Naive B cell (primary cell): ENCODE data around the gene LTO1. TPM values are rescaled to one million over a fixed set of nuclear protein-coding genes. Genes with fewer than 3 reads are reported as not detected.
"Not testable (repeated sequence)": the region's sequence is repeated elsewhere in the genome, so short reads cannot be mapped to it uniquely, and the experiment has no call there.

Source experiments
- ATAC-seq, 2 donors: fragments of 150-1000 bp; cut with Tn5 transposase; 2 replicates each; pipeline ENCODE4 v1.10.0; 2021; ENCODE audit warnings: low read depth in 2 of 2, mild to moderate bottlenecking in 2 of 2, moderate library complexity in 2 of 2
- DNase-seq: peaks from one replicate; pipeline ENCODE4 v3.0.0; 2022
- H3K27ac Mint-ChIP-seq, 6 donors: one replicate each; pipeline ENCODE4 v1.8.0; 2020 to 2022; ENCODE audit warnings: mild to moderate bottlenecking in 6 of 6, mixed read lengths in 6 of 6, moderate library complexity in 5 of 6, inconsistent platforms in 2 of 6
- H3K27me3 Mint-ChIP-seq, 3 donors: one replicate each; pipeline ENCODE4 v1.8.0; 2021 to 2022; ENCODE audit warnings: mixed read lengths in 3 of 3, mild to moderate bottlenecking in 1 of 3
- H3K36me3 Mint-ChIP-seq, 2 donors: one replicate each; pipeline ENCODE4 v1.8.0; 2020 to 2022; ENCODE audit warnings: mixed read lengths in 2 of 2, inconsistent platforms in 1 of 2, mild to moderate bottlenecking in 1 of 2
- H3K4me1 Mint-ChIP-seq, 3 donors: one replicate each; pipeline ENCODE4 v1.8.0; 2020 to 2022; ENCODE audit warnings: mixed read lengths in 3 of 3, inconsistent platforms in 1 of 3, mild to moderate bottlenecking in 1 of 3, moderate library complexity in 1 of 3
- H3K4me3 Mint-ChIP-seq, 8 donors: one replicate each; pipeline ENCODE4 v1.8.0; 2020 to 2022; ENCODE audit warnings: mild to moderate bottlenecking in 8 of 8, mixed read lengths in 8 of 8, moderate library complexity in 8 of 8, inconsistent platforms in 2 of 8
- H3K9me3 Mint-ChIP-seq, 7 donors: one replicate each; pipeline ENCODE4 v1.8.0; 2020 to 2022; ENCODE audit warnings: mixed read lengths in 7 of 7, mild to moderate bottlenecking in 5 of 7, inconsistent platforms in 2 of 7, moderate library complexity in 1 of 7
- polyA plus RNA-seq, 6 donors: library from polyadenylated mRNA; unstranded; fragments of 300-500 nt; fragmentation: Illumina TruSeq; gene quantifications; one replicate each; pipeline ENCODE4 v1.2.3, GENCODE V29; 2021; ENCODE audit warnings: low read depth in 6 of 6

Gene LTO1
- polyA plus RNA-seq, 6 donors from 2014 or later = 15.9 to 26.9 (median 16.8) TPM

DNA sequence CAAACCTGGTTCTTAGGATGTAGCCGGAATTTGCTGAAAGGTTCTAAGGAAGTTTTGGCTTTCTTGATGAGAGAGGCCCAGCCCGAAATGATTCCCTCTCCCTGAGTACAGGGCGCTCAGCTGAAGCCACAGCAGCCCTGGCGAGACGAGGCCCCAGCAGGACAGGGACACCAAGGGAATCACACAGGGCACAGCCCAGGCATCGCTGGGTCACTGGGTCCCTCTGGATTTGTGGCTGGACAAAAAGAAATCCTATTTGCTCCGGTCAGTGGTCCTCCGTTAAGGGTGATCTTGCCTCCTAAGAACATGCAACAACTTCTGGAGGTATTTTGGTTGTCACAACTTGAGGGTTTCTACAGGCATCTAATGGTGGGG, 22.3 kb upstream of the LTO1 start:
- Mint-ChIP-seq H3K27ac (no peak overlapping the region), H3K9me3 (peaks cover 0 to 4% (median under 1%) of the 10 kb centered on the region in 7 donors), H3K4me1 (peaks cover 6 to 10% (median 9%) of the 10 kb centered on the region in 3 donors), H3K27me3 (peaks cover 52 to 72% (median 56%) of the 10 kb centered on the region in 3 donors), H3K36me3 (peaks cover 2% of the 10 kb centered on the region in 2 donors), H3K4me3 (no peak overlapping the region)
- no peak for DNase-seq
- no peak for ATAC-seq

DNA sequence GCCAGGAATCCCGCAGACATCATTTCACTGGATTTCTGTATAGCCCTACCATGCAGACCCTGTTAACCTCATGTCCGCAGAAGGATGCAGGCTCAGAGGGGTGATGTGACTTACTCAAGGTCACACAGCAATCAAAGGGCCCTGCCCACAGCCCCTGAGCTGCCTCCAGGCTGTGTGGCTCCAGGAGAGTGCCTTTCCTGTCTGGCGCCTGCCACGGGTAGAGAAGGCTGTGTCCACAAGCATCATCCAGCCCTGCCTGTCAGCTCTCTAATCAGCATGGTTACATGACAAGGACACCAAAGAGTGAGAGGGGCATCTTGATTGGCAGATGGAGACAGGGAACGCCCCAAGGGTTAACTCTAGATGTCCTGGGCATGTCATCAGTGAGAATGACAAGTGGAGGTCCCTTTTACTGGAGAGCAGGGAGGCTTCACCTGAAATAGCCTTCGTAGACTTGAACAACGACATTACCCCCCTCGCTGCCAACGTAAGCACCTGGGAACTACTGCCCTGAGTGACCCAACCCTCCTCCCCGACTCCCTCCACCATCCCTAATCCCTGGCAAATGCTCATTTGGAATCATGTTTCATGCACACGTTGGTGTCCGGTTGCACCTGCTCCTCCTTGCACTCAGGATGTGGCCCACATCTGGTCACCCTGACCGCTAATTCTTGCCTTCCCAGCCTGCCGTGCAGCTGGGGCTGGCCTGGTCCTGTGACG, 21.8 kb upstream of the LTO1 start:
- peaks cover 56 to 77% (median 62%) of the 10 kb centered on the region in 3 donors for H3K27me3 Mint-ChIP-seq
- H3K4me1 Mint-ChIP-seq = peaks cover 6 to 10% (median 9%) of the 10 kb centered on the region in 3 donors
- peaks cover 2 to 9% (median 4%) of the 10 kb centered on the region in 7 donors for H3K9me3 Mint-ChIP-seq
- DNase-seq (no peak), ATAC-seq (no peak)
- H3K27ac Mint-ChIP-seq = no peak overlapping the region
- H3K4me3 Mint-ChIP-seq = no peak overlapping the region
- peaks cover 7 to 8% of the 10 kb centered on the region in 2 donors for H3K36me3 Mint-ChIP-seq

DNA sequence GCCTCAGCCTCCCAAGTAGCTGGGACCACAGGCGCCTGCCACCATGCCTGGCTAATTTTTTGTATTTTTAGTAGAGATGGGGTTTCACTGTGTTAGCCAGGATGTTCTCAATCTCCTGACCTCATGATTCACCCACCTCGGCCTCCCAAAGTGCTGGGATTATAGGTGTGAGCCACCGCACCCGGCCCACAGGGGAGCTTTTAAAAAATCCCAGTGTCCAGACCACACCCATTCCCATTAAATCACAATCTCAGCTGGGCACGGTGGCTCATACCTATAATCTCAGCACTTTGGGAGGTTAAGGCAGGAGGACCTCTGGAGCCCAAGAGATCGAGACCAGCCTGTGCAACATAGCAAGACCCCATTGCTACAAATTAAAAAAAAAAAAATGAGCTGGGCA, 20.8 kb upstream of the LTO1 start:
- H3K27me3 Mint-ChIP-seq = peaks cover 54 to 83% (median 70%) of the 10 kb centered on the region in 3 donors
- DNase-seq, H3K4me3 Mint-ChIP-seq, ATAC-seq, H3K27ac Mint-ChIP-seq, H3K4me1 Mint-ChIP-seq: not testable (repeated sequence)
- H3K36me3 Mint-ChIP-seq = peaks cover 9 to 13% of the 10 kb centered on the region in 2 donors
- H3K9me3 Mint-ChIP-seq = peaks cover 2 to 14% (median 9%) of the 10 kb centered on the region in 7 donors

DNA sequence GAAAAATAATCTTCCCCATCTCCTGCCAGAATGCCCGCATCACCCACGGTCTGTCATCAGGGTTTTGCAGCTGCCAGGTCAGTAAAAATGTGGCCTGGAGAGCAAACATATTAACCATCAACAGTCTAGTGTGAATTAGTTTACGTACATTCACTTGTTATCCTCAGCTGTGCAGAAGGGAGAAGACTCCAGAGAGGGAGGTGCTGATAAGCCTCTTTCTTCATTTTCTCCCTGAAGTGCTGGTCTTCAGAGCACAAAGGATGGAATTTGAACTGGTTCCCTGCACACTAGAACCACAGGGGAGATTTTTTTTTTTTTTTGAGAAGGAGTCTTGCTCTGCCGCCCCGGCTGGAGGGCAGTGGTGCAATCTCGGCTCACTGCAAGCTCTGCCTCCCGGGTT, 20.4 kb upstream of the LTO1 start:
- no peak for ATAC-seq
- H3K4me3 Mint-ChIP-seq = no peak overlapping the region
- H3K27ac Mint-ChIP-seq = no peak overlapping the region
- H3K27me3 Mint-ChIP-seq = peaks cover 54 to 83% (median 70%) of the 10 kb centered on the region in 3 donors
- H3K9me3 Mint-ChIP-seq = peaks cover 3 to 16% (median 9%) of the 10 kb centered on the region in 7 donors
- peaks cover 6 to 10% (median 9%) of the 10 kb centered on the region in 3 donors for H3K4me1 Mint-ChIP-seq
- peaks cover 13% of the 10 kb centered on the region in 2 donors for H3K36me3 Mint-ChIP-seq
- DNase-seq = no peak

DNA sequence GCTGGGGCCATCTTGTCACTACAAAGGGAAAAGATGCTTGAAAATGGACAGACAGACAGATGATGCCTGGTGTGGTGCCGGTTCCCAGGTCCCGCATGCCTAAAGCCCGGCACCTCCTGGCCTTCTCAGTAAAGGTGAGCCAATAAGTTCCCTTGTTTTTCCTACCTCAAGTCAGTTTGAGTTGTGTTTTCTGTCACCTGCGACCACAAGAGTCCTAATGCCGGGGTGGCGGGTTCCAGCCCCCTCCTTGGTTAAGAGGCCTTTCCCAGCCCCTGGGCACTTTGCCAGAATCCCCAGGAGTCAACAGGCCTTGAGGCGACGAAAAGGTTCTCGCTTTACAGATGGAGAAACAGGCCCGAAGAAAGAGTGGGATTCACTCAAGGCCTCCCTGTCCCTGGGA, 19.6 kb upstream of the LTO1 start:
- H3K9me3 Mint-ChIP-seq = peaks cover 3 to 18% (median 9%) of the 10 kb centered on the region in 7 donors
- H3K27ac Mint-ChIP-seq = no peak overlapping the region
- peaks cover 53 to 85% (median 72%) of the 10 kb centered on the region in 3 donors for H3K27me3 Mint-ChIP-seq
- H3K4me1 Mint-ChIP-seq = peaks cover 6 to 10% (median 9%) of the 10 kb centered on the region in 3 donors
- ATAC-seq (no peak), DNase-seq (no peak)
- peaks cover 13 to 16% of the 10 kb centered on the region in 2 donors for H3K36me3 Mint-ChIP-seq
- no peak overlapping the region for H3K4me3 Mint-ChIP-seq

DNA sequence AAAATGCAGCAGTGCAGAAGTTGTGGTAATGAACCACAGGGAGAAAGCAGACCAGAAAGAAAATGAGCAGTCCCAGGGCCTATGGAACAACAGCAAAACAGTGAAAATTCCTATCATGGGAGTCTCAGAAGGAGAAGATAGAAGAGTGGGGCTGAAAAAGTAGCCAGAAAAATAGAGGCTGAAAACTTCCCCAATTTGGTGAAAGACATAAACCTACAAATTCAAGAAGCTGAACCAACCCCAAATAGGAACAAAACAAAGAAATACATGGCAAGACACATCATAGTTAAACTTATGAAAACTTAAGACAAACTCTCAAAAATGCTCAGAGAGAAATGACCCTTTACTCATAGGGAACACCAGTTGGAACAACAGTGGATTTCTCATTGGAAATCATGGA, 17.3 kb upstream of the LTO1 start:
- no peaks in the 10 kb centered on the region for H3K4me1 Mint-ChIP-seq
- peaks cover 13 to 16% of the 10 kb centered on the region in 2 donors for H3K36me3 Mint-ChIP-seq
- DNase-seq = no peak
- no peak overlapping the region for H3K4me3 Mint-ChIP-seq
- no peak for ATAC-seq
- H3K27ac Mint-ChIP-seq = peak overlapping the region in 1 of 6 donors; percentile 24
- H3K9me3 Mint-ChIP-seq = peaks cover 4 to 18% (median 9%) of the 10 kb centered on the region in 7 donors
- H3K27me3 Mint-ChIP-seq = peaks cover 52 to 88% (median 85%) of the 10 kb centered on the region in 3 donors

DNA sequence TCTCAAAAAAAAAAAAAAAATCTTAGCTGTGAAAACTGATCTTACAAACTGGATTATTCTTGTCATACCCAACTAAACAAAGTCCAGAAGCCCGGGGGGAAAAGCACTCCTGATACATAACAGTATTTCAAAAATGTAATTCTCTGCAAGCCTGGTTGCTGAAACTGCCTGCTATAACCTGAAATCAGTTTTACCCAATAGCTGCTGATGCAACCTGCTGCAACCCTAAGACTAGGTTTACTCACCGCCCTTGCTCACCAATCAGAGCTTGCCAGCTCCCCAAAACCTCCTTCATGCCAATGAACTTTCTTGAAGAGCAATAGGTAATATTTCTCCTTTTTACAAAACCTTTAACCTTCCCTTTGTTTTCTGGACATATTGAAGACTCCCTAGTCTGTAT, 16.3 kb upstream of the LTO1 start:
- no peak overlapping the region for H3K4me3 Mint-ChIP-seq
- H3K27ac Mint-ChIP-seq = no peak overlapping the region
- H3K9me3 Mint-ChIP-seq = peaks cover 4 to 18% (median 9%) of the 10 kb centered on the region in 7 donors
- ATAC-seq (no peak), DNase-seq (no peak)
- peaks cover 45 to 85% (median 81%) of the 10 kb centered on the region in 3 donors for H3K27me3 Mint-ChIP-seq
- H3K4me1 Mint-ChIP-seq = no peaks in the 10 kb centered on the region
- peaks cover 13 to 16% of the 10 kb centered on the region in 2 donors for H3K36me3 Mint-ChIP-seq

DNA sequence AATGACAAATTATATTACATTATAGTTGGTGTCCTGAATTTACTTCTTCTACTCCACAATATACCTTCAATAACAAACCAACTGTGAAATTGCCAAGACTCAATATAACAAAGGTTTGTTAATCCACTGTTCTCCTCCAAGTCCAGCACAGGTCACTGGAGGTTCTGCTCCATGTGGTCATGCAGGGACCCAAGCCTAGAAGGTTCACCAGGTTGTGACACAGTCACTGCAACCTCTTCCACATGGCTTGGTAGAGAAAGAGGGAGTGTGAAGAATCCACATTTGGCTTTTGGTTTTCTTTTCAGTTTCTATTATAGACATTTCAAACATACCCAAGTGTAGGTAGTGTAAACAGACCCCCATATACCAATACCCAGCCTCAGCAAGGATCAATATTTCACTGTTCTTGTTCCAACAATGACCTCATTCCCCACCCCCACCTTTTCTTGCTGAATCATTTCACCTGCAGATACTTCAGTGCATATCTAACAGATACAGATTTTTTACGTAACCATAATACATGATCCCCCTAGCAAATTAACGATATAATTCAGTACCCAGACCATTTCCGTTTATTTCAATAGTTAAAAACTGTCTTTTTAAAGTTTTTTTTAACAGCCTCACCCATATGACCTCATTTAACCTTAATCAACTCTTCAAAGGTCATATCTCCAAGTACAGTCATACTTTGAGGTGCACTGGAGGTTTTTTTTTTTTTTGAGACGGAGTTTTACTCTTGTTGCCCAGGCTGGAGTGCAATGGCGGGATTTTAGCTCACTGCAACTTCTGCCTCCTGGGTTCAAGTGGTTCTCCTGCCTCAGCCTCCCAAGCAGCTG, 14.5 kb upstream of the LTO1 start:
- Mint-ChIP-seq H3K27me3 (peaks cover 37 to 82% (median 80%) of the 10 kb centered on the region in 3 donors), H3K4me1 (peaks cover 4 to 11% (median 8%) of the 10 kb centered on the region in 3 donors), H3K9me3 (peaks cover 4 to 18% (median 9%) of the 10 kb centered on the region in 7 donors), H3K36me3 (peaks cover 13 to 16% of the 10 kb centered on the region in 2 donors), H3K27ac (no peak overlapping the region), H3K4me3 (no peak overlapping the region)
- no peak for DNase-seq
- no peak for ATAC-seq

DNA sequence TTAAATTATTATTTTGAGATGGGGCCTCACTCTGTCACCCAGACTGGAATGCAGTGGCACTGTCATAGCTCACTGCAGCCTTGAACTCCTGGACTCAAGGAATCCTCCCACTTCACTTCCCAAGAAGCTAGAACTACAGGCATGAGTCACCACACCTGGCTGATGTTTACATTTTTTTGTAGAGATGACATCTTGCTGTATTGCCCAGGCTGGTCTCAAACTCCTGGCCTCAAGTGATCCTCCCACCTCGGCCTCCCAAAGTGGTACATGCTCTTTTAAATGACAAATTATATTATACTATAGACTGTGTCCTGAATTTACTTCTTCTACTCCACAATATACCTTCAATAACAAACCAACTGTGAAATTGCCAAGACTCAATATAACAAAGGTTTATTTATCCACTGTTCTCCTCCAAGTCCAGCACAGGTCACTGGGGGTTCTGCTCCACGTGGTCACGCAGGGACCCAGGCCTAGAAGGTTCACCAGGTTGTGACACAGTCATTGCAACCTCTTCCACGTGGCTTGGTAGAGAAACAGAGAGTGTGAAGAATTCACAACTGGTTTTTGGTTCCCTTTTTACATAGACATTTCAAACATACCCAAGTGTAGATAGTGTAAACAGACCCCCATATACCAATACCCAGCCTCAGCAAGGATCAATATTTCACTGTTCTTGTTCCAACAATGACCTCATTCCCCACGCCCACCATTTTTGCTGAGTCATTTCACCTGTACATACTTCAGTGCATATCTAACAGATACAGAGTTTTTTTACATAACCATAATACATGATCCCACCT, 13.0 kb upstream of the LTO1 start:
- peaks cover 27 to 72% (median 69%) of the 10 kb centered on the region in 3 donors for H3K27me3 Mint-ChIP-seq
- not testable (repeated sequence) for H3K4me3 Mint-ChIP-seq, ATAC-seq, H3K27ac Mint-ChIP-seq, DNase-seq
- H3K4me1 Mint-ChIP-seq = peaks cover 4 to 11% (median 8%) of the 10 kb centered on the region in 3 donors
- peaks cover 13 to 16% of the 10 kb centered on the region in 2 donors for H3K36me3 Mint-ChIP-seq
- peaks cover 4 to 18% (median 9%) of the 10 kb centered on the region in 7 donors for H3K9me3 Mint-ChIP-seq

DNA sequence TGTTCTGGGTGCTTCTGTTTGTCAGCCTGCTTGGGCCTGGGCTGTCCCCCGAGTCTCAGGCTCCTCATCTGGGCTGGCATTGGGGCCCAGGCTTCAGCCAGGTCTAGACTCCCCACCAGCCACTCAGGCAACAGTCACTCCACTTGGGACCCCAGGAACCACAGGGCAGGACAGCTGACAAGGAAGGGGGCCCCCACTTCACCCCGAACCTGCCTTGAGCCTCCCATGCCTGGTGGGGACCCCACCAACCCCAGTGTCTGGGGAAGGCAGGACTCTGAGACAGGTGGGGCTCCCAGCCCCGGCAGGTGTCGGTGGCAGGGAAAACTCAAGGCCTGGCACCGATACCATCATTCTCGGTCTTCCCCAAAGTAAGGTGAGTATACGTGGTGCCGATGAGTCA, 11.7 kb upstream of the LTO1 start:
- peaks cover 0 to 8% (median 5%) of the 10 kb centered on the region in 7 donors for H3K9me3 Mint-ChIP-seq
- ATAC-seq (no peak), DNase-seq (no peak)
- peak overlapping the region in 2 of 8 donors; percentile 16 to 22 for H3K4me3 Mint-ChIP-seq
- H3K4me1 Mint-ChIP-seq = peaks cover 4 to 11% (median 8%) of the 10 kb centered on the region in 3 donors
- no peak overlapping the region for H3K27ac Mint-ChIP-seq
- H3K27me3 Mint-ChIP-seq = peaks cover 20 to 60% (median 56%) of the 10 kb centered on the region in 3 donors
- H3K36me3 Mint-ChIP-seq = peaks cover 5 to 8% of the 10 kb centered on the region in 2 donors

DNA sequence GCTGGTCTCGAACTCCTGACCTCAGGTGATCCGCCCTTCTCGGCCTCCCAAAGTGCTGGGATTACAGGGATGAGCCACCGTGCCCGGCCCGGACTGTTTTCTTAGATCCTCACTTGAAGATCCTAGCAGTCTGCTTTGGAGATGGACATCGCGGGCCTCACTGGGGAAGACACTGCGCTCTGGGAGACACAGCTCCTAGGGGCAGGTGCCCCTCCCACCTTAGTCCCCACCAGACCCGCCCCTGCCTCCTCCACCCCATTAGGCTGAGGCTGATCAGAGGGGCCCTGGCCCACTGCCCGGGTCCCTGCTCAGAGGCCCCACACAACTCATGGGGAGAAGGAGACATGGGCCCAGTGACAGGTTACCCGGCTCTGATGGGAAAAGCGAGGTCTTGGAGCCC, 11.3 kb upstream of the LTO1 start:
- peak overlapping the region in 2 of 8 donors; percentile 25 to 50 for H3K4me3 Mint-ChIP-seq

DNA sequence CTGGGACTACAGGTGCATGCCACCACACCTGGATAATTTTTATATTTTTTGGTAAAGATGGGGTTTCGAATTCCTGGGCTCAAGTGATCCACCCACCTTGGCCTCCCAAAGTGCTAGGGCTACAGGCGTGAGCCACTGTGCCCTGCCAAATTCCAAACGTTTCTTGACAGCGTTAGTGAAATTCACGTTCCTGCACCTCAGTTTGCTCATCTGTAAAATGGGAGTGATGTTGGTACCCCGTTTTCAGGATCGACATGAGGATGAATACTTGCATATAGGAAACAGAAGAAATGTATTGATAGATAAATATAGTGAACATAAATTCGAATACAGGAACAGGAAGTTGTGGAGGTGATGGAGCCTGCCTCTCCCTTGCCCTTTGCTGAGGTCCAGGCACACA, 10.2 kb upstream of the LTO1 start:
- Mint-ChIP-seq H3K27me3 (peaks cover 18 to 51% (median 49%) of the 10 kb centered on the region in 3 donors), H3K9me3 (peaks cover 0 to 3% (median 0%) of the 10 kb centered on the region in 7 donors), H3K4me3 (peak overlapping the region in 4 of 8 donors; percentile 47 to 71 (median 50)), H3K4me1 (peaks cover 4 to 11% (median 8%) of the 10 kb centered on the region in 3 donors), H3K36me3 (peaks cover 0 to under 1% of the 10 kb centered on the region in 2 donors), H3K27ac (no peak overlapping the region)
- no peak for ATAC-seq
- no peak for DNase-seq

More for the DNA sequence above, 11.3 kb upstream of the LTO1 start:
- H3K27me3 Mint-ChIP-seq = peaks cover 20 to 56% (median 52%) of the 10 kb centered on the region in 3 donors
- DNase-seq (no peak), ATAC-seq (no peak)
- no peak overlapping the region for H3K27ac Mint-ChIP-seq
- H3K4me1 Mint-ChIP-seq = peaks cover 4 to 11% (median 8%) of the 10 kb centered on the region in 3 donors
- H3K36me3 Mint-ChIP-seq = peaks cover under 1 to 7% of the 10 kb centered on the region in 2 donors
- H3K9me3 Mint-ChIP-seq = peaks cover 0 to 5% (median 3%) of the 10 kb centered on the region in 7 donors
